PFSK-1 (cell line): ENCODE data around the gene ARHGEF10L.

ENCODE experiments used
- FOXP2 ChIP-seq: optimal IDR thresholded peaks from 2 replicates; pipeline ENCODE3; 2011; ENCODE audit warnings: borderline replicate concordance, control low read depth, inconsistent platforms; ENCODE audit not compliant: insufficient read depth; ENCODE audit errors: extremely low read length, extremely low read depth
- POLR2AphosphoS5 ChIP-seq: IDR thresholded peaks from 2 replicates; pipeline ENCODE4 v1.6.1; 2012; ENCODE audit warnings: low read depth, mild to moderate bottlenecking, control low read depth, low read length, moderate library complexity
- SIN3A ChIP-seq: IDR thresholded peaks from 2 replicates; pipeline ENCODE4 v1.6.1; 2012; ENCODE audit warnings: mild to moderate bottlenecking, low read length, moderate library complexity, borderline replicate concordance; ENCODE audit not compliant: insufficient read depth
- TAF1 ChIP-seq: IDR thresholded peaks from 2 replicates; pipeline ENCODE4 v1.6.1; 2012; ENCODE audit warnings: low read length, control low read depth, borderline replicate concordance; ENCODE audit not compliant: insufficient read depth
- TF ChIP-seq, protein P1 (sequence below), 2 experiments: IDR thresholded peaks; 2 replicates each; pipeline versions ENCODE4 v1.6.1 to v1.8.0; 2011 to 2012; ENCODE audit warnings: low read depth in 2 of 2, low read length in 2 of 2, control low read depth in 1 of 2, inconsistent platforms in 1 of 2, mild to moderate bottlenecking in 1 of 2, moderate library complexity in 1 of 2; ENCODE audit not compliant: insufficient read depth in 1 of 2

The ARHGEF10L gene

GRCh38 chr1:17607644-17608581 is 68.4 kb downstream of the ARHGEF10L start:
- TF ChIP-seq POLR2AphosphoS5 (no peak), SIN3A (no peak), TAF1 (no peak), FOXP2 (no peak)
- TF ChIP-seq, protein P1, sequence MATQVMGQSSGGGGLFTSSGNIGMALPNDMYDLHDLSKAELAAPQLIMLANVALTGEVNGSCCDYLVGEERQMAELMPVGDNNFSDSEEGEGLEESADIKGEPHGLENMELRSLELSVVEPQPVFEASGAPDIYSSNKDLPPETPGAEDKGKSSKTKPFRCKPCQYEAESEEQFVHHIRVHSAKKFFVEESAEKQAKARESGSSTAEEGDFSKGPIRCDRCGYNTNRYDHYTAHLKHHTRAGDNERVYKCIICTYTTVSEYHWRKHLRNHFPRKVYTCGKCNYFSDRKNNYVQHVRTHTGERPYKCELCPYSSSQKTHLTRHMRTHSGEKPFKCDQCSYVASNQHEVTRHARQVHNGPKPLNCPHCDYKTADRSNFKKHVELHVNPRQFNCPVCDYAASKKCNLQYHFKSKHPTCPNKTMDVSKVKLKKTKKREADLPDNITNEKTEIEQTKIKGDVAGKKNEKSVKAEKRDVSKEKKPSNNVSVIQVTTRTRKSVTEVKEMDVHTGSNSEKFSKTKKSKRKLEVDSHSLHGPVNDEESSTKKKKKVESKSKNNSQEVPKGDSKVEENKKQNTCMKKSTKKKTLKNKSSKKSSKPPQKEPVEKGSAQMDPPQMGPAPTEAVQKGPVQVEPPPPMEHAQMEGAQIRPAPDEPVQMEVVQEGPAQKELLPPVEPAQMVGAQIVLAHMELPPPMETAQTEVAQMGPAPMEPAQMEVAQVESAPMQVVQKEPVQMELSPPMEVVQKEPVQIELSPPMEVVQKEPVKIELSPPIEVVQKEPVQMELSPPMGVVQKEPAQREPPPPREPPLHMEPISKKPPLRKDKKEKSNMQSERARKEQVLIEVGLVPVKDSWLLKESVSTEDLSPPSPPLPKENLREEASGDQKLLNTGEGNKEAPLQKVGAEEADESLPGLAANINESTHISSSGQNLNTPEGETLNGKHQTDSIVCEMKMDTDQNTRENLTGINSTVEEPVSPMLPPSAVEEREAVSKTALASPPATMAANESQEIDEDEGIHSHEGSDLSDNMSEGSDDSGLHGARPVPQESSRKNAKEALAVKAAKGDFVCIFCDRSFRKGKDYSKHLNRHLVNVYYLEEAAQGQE (IDR thresholded peaks at IDR 0.05; ENCODE audit: insufficient read depth in 1 of 2, low read depth in 2 of 2, low read length in 2 of 2): no peak

DNA sequence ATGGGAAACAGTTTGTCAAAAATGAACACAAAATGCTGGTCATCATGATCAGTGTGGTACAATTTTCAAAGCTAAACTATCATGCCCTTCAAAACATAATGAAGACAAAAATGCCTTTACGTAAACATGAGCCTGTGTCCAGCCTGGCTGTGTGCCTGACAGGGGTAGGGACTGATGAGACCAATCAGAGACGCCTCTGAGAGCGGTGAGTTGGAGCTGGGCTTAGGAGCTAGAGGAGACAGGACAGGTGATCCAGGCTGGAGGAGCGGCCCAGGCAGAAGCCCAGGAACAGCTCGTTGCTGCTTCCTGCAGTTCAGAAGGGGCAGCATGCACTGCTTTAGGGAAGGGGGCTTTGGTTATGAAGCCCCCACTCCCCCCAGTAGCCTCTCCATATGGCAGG is 70.0 kb downstream of the ARHGEF10L start:
- no peak for TF ChIP-seq FOXP2
- no peak for TF ChIP-seq TAF1
- no peak for TF ChIP-seq POLR2AphosphoS5
- TF ChIP-seq, protein P1 (IDR thresholded peaks at IDR 0.05; ENCODE audit: insufficient read depth in 1 of 2, low read depth in 2 of 2, low read length in 2 of 2): no peak
- no peak for TF ChIP-seq SIN3A

- TF ChIP-seq TAF1: no peak
- TF ChIP-seq, protein P1 (IDR thresholded peaks at IDR 0.05; ENCODE audit: insufficient read depth in 1 of 2, low read depth in 2 of 2, low read length in 2 of 2): no peak
- no peak for TF ChIP-seq SIN3A
- no peak for TF ChIP-seq FOXP2
- no peak for TF ChIP-seq POLR2AphosphoS5
Measured at GRCh38 chr1:17610085-17610484, 70.6 kb downstream of the ARHGEF10L start.

DNA sequence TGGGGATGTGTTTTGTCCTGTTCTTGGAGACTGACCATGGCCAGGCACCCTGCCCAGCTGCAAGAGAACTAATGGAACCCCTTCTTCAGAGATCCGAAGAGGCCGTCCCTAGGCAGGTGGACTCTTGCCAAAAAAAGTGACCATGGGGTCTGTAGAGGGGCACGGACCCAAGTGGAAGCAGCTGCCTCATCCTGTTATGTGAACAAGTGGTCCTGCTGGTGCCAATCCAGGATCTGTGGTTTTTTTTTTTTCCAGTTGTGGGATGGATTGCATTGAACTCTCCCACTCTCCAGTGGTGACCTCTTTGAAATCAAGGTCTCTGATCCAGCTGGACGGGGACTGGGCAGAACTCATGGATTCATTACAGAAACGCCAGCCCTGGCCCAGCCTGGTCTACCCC is 71.2 kb downstream of the ARHGEF10L start:
- TF ChIP-seq TAF1 (no peak), POLR2AphosphoS5 (no peak), SIN3A (no peak), FOXP2 (no peak)
- TF ChIP-seq, protein P1 (IDR thresholded peaks at IDR 0.05; ENCODE audit: insufficient read depth in 1 of 2, low read depth in 2 of 2, low read length in 2 of 2): no peak

DNA sequence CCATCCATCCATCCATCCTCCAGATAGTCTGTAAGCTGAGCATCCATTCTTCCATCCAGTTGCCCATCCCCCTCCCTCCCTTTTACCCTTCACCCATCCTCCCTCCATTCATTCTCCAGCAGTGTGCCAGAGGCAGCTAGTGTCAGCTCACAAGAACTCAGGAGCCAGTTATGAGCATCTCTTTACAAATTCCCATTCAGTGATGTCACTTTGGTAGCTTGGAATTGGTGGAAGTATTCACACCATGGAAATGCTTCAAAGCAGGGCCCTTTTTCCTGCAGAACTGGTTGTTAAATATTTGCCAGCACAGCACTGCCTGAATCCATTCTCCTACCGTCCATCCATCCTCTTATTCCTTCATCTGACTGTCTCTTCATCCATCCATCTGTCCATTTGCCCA is 72.5 kb downstream of the ARHGEF10L start:
- no peak for TF ChIP-seq POLR2AphosphoS5
- no peak for TF ChIP-seq FOXP2
- TF ChIP-seq, protein P1 (IDR thresholded peaks at IDR 0.05; ENCODE audit: insufficient read depth in 1 of 2, low read depth in 2 of 2, low read length in 2 of 2): no peak
- no peak for TF ChIP-seq TAF1
- no peak for TF ChIP-seq SIN3A
